Mammary epithelial cell (primary cell): ENCODE data around the gene ANKRD13B.

Experiments
- CTCF ChIP-seq, 2 donors: IDR thresholded peaks in 1 of 2; conservative IDR thresholded peaks in 1 of 2; 2 replicates each; pipeline ENCODE4 v1.5.1; 2011 to 2012; ENCODE audit warnings: inconsistent platforms in 2 of 2, low read length in 2 of 2, mild to moderate bottlenecking in 2 of 2, control low read depth in 1 of 2, low read depth in 1 of 2; ENCODE audit not compliant: insufficient read depth in 1 of 2; ENCODE audit errors: extremely low read depth in 1 of 2
- EZH2 ChIP-seq: IDR thresholded peaks from 2 replicates; pipeline ENCODE4 v1.6.1; 2012; ENCODE audit warnings: low read length, inconsistent platforms, borderline replicate concordance

GRCh38 chr17:29614349-29615047 lies 21.6 kb downstream of the ANKRD13B start:
- TF ChIP-seq EZH2 (no peak), CTCF (conservative IDR thresholded peaks at IDR 0.05 in 1 of 2, IDR thresholded peaks at IDR 0.05 in 1 of 2; ENCODE audit: extremely low read depth in 1 of 2, insufficient read depth in 1 of 2, low read depth in 1 of 2, low read length in 2 of 2) (no peak)
